BLaER1 treated with 17β-estradiol and CSF1 and Interleukin-3, amounts not matched to agents 10 nM and 100 nM (cell line): ENCODE data around the gene RGS18.
A peak's percentile ranks its signal among the peaks of the same experiment; 100 is the strongest.
"Not testable (repeated sequence)": the region's sequence is repeated elsewhere in the genome, so short reads cannot be mapped to it uniquely, and the experiment has no call there.

Experiments
- H3K27ac ChIP-seq, 11 experiments: shearing (Covaris generic); formaldehyde crosslinking; 2 replicates each; pipeline ENCODE4 v1.8.1; 2022
- H3K27me3 ChIP-seq, 11 experiments: shearing (Covaris generic); formaldehyde crosslinking; 2 replicates each; pipeline ENCODE4 v1.8.1; 2022
- H3K36me3 ChIP-seq, 11 experiments: shearing (Covaris generic); formaldehyde crosslinking; 2 replicates each; pipeline ENCODE4 v1.8.1; 2022
- H3K4me1 ChIP-seq, 10 experiments: shearing (Covaris generic); formaldehyde crosslinking; 2 replicates each; pipeline ENCODE4 v1.8.1; 2022
- H3K4me2 ChIP-seq, 11 experiments: shearing (Covaris generic); formaldehyde crosslinking; 2 replicates each; pipeline ENCODE4 v1.8.1; 2022
- H3K4me3 ChIP-seq, 10 experiments: shearing (Covaris generic); formaldehyde crosslinking; 2 replicates each; pipeline ENCODE4 v1.8.1; 2022
- H3K9ac ChIP-seq, 11 experiments: shearing (Covaris generic); formaldehyde crosslinking; 2 replicates each; pipeline ENCODE4 v1.8.1; 2022
- H3K9me3 ChIP-seq, 11 experiments: shearing (Covaris generic); formaldehyde crosslinking; replicated peaks in 1 of 11; 2 replicates each; pipeline ENCODE4 v1.8.1; 2022
- H4K20me1 ChIP-seq, 11 experiments: shearing (Covaris generic); formaldehyde crosslinking; 2 replicates each; pipeline ENCODE4 v1.8.1; 2022
- Cebpa-rat ChIP-seq, 11 experiments: shearing (Covaris generic); IDR thresholded peaks; 2 replicates each; pipeline ENCODE4 v1.8.1; 2022

RGS18 gene

DNA sequence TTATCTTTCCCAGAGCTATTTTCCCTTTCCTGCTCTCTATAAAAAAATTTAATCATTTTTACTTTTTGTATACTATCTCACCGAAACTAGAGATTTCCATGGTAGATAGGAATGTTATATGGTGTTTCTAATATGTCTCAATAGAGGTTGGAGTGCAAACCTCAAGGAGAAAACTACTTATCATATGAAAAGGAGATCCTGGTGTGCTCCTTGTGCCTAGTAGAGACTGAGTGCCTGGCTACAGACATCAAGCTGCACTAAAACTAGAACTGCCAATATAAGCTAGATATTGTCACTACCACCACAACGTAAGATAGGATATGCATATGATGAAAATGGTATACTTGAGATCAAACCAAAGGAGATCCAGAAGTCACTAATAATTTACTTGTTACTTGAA is 67.0 kb downstream of the RGS18 start:
- Histone ChIP-seq H3K4me3 (no peak overlapping the region), H3K27me3 (no peaks in the 10 kb centered on the region), H3K9ac (no peak overlapping the region), H3K27ac (peak overlapping the region in 4 of 11 experiments; percentile 6 to 63 (median 38); a peak in 3 of 22 replicates), H3K4me1 (peaks cover 0 to 16% (median 8%) of the 10 kb centered on the region in 10 experiments; a peak in 12 of 20 replicates), H3K36me3 (no peaks in the 10 kb centered on the region), H3K9me3 (peaks cover 0 to 15% (median 0%) of the 10 kb centered on the region in 11 experiments; a peak in 2 of 22 replicates), H3K4me2 (peak overlapping the region in 8 of 11 experiments; percentile 2 to 59 (median 42); a peak in 8 of 22 replicates), H4K20me1 (no peaks in the 10 kb centered on the region)
- TF ChIP-seq Cebpa-rat (IDR thresholded peaks at IDR 0.05) = no peak

DNA sequence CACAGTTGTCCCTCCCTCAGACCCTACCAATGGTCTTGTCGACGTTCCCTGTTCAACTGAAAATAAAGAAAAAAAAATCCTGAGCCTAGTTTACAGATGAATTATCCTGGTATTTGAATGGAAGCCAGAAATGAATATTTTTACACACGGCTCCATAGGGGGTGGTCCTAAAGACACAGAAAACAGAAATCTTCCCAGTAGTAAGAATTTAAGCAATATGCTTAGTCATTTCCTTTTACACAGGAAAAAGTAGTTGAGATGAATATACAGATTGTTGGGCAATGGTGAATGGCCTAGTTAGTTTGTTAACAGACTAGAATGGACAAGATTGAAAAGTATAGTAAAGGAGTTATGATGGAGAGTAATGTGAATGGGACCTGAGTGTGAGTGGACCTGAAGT is 67.4 kb downstream of the RGS18 start:
- peaks cover 0 to 15% (median 0%) of the 10 kb centered on the region in 11 experiments; a peak in 2 of 22 replicates for H3K9me3 ChIP-seq
- no peak overlapping the region for H3K9ac ChIP-seq
- no peak overlapping the region; a peak in 1 of 20 replicates for H3K4me3 ChIP-seq
- no peak for TF ChIP-seq Cebpa-rat (IDR thresholded peaks at IDR 0.05)
- H4K20me1 ChIP-seq = no peaks in the 10 kb centered on the region
- H3K27ac ChIP-seq = peak overlapping the region in 5 of 11 experiments; percentile 22 to 63 (median 24); a peak in 6 of 22 replicates
- no peaks in the 10 kb centered on the region for H3K27me3 ChIP-seq
- peak overlapping the region in 8 of 11 experiments; percentile 2 to 59 (median 42); a peak in 12 of 22 replicates for H3K4me2 ChIP-seq
- H3K4me1 ChIP-seq = peaks cover 0 to 16% (median 8%) of the 10 kb centered on the region in 10 experiments; a peak in 12 of 20 replicates
- no peaks in the 10 kb centered on the region for H3K36me3 ChIP-seq

DNA sequence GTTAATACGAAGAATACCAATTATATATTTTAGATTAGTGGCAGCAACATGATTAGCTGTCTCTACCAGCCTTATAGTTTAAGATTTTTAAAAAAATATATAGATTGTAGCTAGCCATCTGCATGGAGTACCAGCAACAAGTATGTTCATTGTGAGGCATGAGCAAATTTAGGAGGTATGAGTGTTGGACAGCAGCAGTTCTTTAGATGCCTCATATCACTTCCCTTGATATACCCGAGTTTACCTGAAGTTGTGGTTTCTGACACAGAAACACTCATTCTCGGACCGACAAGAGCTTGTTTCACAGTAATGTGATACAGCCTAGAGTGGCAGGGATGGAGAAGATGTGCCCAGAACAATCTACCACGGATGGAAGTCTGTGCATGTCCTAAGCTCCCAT is 69.1 kb downstream of the RGS18 start:
- no peaks in the 10 kb centered on the region for H4K20me1 ChIP-seq
- TF ChIP-seq Cebpa-rat (IDR thresholded peaks at IDR 0.05) = no peak
- H3K4me1 ChIP-seq = peaks cover 0 to 16% (median 8%) of the 10 kb centered on the region in 10 experiments; a peak in 12 of 20 replicates
- H3K27me3 ChIP-seq = no peaks in the 10 kb centered on the region
- H3K4me3 ChIP-seq = no peak overlapping the region
- H3K4me2 ChIP-seq = no peak overlapping the region
- no peak overlapping the region for H3K9ac ChIP-seq
- 0 out of 22 replicates have a peak, but pooled peaks cover 0 to 15% (median 0%) of the 10 kb centered on the region in 11 experiments for H3K9me3 ChIP-seq
- no peak overlapping the region for H3K27ac ChIP-seq
- H3K36me3 ChIP-seq = no peaks in the 10 kb centered on the region

DNA sequence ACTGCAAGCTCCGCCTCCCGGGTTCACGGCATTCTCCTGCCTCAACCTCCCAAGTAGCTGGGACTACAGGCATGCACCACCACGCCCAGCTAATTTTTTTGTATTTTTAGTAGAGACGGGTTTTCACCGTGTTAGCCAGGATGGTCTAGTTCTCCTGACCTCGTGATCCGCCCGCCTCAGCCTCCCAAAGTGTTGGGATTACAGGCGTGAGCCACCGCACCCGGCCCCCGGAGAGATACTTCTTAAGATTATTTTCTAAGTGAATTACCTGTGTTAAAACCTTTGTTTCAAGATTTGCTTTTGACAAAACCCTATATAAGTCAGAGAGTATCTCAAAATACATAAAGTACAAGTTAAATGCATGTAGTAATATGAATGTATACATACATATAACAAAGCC is 69.7 kb downstream of the RGS18 start:
- not testable (repeated sequence) for H4K20me1 ChIP-seq, H3K9ac ChIP-seq, H3K27ac ChIP-seq, H3K4me2 ChIP-seq, H3K4me3 ChIP-seq, H3K36me3 ChIP-seq, H3K27me3 ChIP-seq
- H3K9me3 ChIP-seq = 0 out of 22 replicates have a peak, but pooled peaks cover 0 to 15% (median 0%) of the 10 kb centered on the region in 11 experiments
- peaks cover 0 to 16% (median 8%) of the 10 kb centered on the region in 10 experiments; a peak in 12 of 20 replicates for H3K4me1 ChIP-seq

DNA sequence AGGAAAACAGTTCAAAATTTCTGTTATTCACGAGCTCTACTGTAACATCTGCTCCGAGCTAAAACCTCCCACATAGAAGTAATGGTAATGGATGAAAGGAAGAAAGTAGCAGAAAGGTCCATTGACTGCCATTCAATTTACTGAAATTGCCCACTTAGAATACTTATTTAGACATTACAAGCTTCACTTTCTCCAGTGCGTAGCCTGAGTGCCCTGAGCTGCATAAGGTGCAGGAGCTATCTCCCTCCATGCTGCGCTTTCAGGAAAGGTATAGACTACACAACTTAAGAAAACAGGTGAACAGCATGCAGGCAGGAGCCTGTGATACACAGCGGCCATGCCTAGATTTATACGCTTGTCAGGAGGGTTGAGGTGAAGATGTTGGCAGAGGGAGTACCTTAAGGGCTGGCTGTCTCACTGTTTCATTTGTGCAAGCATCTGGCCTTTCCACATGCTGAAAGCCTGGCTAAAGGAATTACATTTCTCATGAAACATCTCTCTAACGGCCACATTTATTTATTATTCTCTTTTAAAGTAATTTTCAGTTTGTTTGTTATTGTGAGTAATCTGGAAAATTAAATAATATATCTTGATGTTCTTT is 74.7 kb downstream of the RGS18 start:
- Histone ChIP-seq H3K9me3 (no peaks in the 10 kb centered on the region), H3K27me3 (no peaks in the 10 kb centered on the region), H3K9ac (no peak overlapping the region), H3K27ac (no peak overlapping the region), H3K4me2 (no peak overlapping the region), H3K4me3 (no peak overlapping the region), H4K20me1 (no peaks in the 10 kb centered on the region), H3K4me1 (no peaks in the 10 kb centered on the region), H3K36me3 (no peaks in the 10 kb centered on the region)
- no peak for TF ChIP-seq Cebpa-rat (IDR thresholded peaks at IDR 0.05)

DNA sequence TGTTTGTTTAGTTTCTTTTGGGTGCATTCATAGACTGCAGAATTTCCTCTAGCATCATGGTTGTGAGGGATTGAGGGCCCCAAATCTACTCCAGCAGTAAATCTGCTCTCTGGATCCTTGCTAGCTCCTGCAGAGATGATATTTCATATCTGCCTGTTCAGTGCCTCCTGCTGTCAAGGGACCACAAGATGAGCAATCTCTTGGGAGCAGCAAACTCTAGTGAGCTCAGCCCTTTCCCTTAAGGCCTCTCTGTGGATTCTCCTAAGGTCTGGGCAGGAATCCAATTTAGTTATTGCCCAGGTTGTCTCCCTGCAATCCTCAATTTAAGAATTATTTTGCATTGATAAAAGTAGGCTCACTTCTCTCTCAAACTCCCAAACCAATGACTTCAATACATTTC is 76.9 kb downstream of the RGS18 start:
- TF ChIP-seq Cebpa-rat (IDR thresholded peaks at IDR 0.05) = no peak
- no peaks in the 10 kb centered on the region for H3K9me3 ChIP-seq
- no peaks in the 10 kb centered on the region for H3K36me3 ChIP-seq
- no peaks in the 10 kb centered on the region for H4K20me1 ChIP-seq
- H3K27me3 ChIP-seq = no peaks in the 10 kb centered on the region
- no peak overlapping the region for H3K9ac ChIP-seq
- H3K4me3 ChIP-seq = no peak overlapping the region
- no peak overlapping the region for H3K27ac ChIP-seq
- no peak overlapping the region for H3K4me2 ChIP-seq
- no peaks in the 10 kb centered on the region for H3K4me1 ChIP-seq
